ENCODE data around the gene RAB3C. TPM values are rescaled to one million over a fixed set of nuclear protein-coding genes. Genes with fewer than 3 reads are reported as not detected.
"Not testable (repeated sequence)": the region's sequence is repeated elsewhere in the genome, so short reads cannot be mapped to it uniquely, and the experiment has no call there.

Gene RAB3C
- total RNA-seq, 3 donors from 2014 or later, result 0.29 to 6.1 (median 2.6) TPM

DNA sequence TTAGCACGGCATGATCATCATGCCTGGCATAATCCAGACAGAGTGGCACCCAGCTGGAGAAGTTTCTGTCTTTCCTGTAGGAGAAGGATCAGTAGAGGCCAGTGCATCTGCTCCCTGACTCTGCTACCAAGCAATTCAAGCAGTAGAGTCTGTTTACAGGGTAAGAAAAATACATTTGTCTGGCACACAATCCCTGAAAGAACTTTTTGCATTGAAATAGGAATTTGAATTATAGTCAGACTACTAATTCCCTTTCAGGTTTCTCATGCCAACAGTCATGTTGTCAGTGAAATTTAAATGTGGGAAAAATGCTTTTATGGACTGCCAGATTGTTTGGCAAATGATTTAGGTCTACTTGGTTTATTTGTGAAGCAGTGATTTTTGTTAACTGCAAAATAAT is 125.6 kb downstream of the RAB3C start:
- TF ChIP-seq POLR2A (IDR thresholded peaks at IDR 0.05) (no peak), POLR2AphosphoS5 (IDR thresholded peaks at IDR 0.05) (no peak)
- TF ChIP-seq, protein P1, sequence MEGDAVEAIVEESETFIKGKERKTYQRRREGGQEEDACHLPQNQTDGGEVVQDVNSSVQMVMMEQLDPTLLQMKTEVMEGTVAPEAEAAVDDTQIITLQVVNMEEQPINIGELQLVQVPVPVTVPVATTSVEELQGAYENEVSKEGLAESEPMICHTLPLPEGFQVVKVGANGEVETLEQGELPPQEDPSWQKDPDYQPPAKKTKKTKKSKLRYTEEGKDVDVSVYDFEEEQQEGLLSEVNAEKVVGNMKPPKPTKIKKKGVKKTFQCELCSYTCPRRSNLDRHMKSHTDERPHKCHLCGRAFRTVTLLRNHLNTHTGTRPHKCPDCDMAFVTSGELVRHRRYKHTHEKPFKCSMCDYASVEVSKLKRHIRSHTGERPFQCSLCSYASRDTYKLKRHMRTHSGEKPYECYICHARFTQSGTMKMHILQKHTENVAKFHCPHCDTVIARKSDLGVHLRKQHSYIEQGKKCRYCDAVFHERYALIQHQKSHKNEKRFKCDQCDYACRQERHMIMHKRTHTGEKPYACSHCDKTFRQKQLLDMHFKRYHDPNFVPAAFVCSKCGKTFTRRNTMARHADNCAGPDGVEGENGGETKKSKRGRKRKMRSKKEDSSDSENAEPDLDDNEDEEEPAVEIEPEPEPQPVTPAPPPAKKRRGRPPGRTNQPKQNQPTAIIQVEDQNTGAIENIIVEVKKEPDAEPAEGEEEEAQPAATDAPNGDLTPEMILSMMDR (IDR thresholded peaks at IDR 0.05), result no peak
- H3K27me3 ChIP-seq, result no peaks in the 10 kb centered on the region
- no peak overlapping the region for H3K27ac ChIP-seq
- H3K4me1 ChIP-seq, result no peaks in the 10 kb centered on the region
- DNase-seq (ENCODE audit: low spot score in 2 of 2), result no peak
- intact Hi-C loops (cut with DNase I; ENCODE audit: low total_unique reads), result no loop called here
- no peak overlapping the region for H3K4me3 ChIP-seq
- no peaks in the 10 kb centered on the region for H3K9me3 ChIP-seq
- no peaks in the 10 kb centered on the region for H3K36me3 ChIP-seq

DNA sequence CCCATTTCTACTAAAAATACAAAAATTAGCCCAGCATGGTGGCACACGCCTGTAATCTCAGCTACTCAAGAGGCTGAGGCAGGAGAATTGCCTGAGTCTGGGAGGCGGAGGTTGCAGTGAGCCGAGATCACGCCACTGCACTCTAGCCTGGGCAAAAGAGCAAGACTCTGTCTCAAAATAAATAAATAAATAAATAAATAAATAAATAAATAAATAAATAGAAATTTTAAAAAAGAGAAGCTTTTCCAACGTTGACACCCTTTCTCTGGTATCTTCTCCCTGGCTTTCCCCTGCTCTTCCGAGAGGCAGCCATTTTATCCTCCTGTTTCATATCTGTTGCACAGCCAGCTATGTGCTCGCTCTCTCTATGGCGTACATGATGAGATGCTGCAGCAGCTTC is 127.5 kb downstream of the RAB3C start:
- DNase-seq (ENCODE audit: low spot score in 2 of 2); H3K27ac ChIP-seq; intact Hi-C loops (cut with DNase I; ENCODE audit: low total_unique reads); H3K4me1 ChIP-seq; H3K9me3 ChIP-seq; H3K4me3 ChIP-seq; H3K36me3 ChIP-seq; H3K27me3 ChIP-seq: not testable (repeated sequence)

DNA sequence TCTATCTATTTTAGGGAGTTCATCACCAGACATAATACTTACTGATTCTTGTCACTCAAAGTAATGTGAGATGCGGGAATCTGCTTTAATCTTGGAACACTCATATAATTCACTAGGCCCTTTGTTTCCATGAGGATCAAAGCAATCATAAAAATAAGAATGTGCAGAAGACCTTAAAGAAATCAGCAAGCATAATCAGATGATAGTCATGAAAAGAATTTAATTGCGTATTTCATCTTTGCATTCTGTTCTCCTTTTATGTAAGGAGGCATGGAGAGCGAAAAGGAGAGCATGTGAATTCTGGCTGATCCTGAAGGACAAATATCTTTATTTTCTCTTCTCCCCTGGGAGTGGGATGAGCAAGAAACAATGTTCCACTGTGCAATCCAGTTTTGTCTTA is 128.0 kb downstream of the RAB3C start:
- no peak for TF ChIP-seq POLR2AphosphoS5 (IDR thresholded peaks at IDR 0.05)
- Histone ChIP-seq H3K4me3 (no peak overlapping the region), H3K36me3 (no peaks in the 10 kb centered on the region), H3K9me3 (peaks cover 0 to 4% of the 10 kb centered on the region in 2 donors), H3K27me3 (no peaks in the 10 kb centered on the region), H3K4me1 (no peaks in the 10 kb centered on the region), H3K27ac (no peak overlapping the region)
- DNase-seq (ENCODE audit: low spot score in 2 of 2), result no peak
- intact Hi-C loops (cut with DNase I; ENCODE audit: low total_unique reads), result no loop called here

DNA sequence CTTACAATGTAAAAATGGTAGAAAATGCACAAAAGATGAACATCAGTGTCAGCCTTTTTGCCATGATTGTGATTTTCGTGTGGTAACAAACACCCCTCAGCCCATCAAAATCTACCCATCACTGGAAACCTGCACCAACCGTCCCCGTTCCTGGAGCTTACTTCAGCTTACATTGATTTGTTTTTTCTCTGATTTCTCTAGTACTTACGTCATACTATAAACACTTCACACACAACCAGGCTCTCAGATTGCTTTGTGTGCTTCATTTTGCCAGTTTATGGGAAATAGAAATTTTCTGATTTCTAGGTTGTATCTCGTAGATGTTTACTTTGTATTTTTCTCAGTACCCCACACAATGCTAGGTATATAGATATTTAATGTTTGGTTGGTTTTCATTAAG is 129.1 kb downstream of the RAB3C start:
- Histone ChIP-seq H3K27me3 (no peaks in the 10 kb centered on the region), H3K9me3 (peaks cover 0 to 4% of the 10 kb centered on the region in 2 donors), H3K4me1 (no peaks in the 10 kb centered on the region), H3K4me3 (no peak overlapping the region), H3K27ac (no peak overlapping the region), H3K36me3 (no peaks in the 10 kb centered on the region)
- TF ChIP-seq POLR2AphosphoS5 (IDR thresholded peaks at IDR 0.05), result no peak
- TF ChIP-seq, protein P1 (IDR thresholded peaks at IDR 0.05), result no peak
- TF ChIP-seq POLR2A (IDR thresholded peaks at IDR 0.05), result no peak
- no peak for DNase-seq (ENCODE audit: low spot score in 2 of 2)
- intact Hi-C loops (cut with DNase I; ENCODE audit: low total_unique reads), result no loop called here

DNA sequence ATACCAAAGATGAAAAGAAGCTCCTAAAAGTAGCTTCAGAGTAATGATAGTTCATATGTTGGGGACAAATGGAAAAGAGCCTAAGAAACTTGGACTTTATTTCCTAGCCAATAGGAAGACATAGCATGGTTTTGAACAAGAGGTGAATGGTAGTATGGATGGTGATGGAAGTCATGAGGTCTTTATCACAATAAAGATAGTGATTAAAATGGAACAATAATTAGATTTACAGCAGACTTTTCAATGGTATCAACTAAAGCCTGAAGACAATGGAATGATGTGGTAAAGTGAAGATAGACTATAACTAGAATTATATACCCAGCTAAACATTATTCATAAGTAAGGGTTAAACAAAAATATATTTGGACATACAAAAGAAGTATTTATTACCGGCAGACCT is 131.2 kb downstream of the RAB3C start:
- H3K4me3 ChIP-seq, result no peak overlapping the region
- no peak overlapping the region for H3K27ac ChIP-seq
- no peaks in the 10 kb centered on the region for H3K27me3 ChIP-seq
- H3K9me3 ChIP-seq, result peaks cover 0 to 4% of the 10 kb centered on the region in 2 donors
- DNase-seq (ENCODE audit: low spot score in 2 of 2), result no peak
- no peak for TF ChIP-seq POLR2AphosphoS5 (IDR thresholded peaks at IDR 0.05)
- no peak for TF ChIP-seq POLR2A (IDR thresholded peaks at IDR 0.05)
- TF ChIP-seq, protein P1 (IDR thresholded peaks at IDR 0.05), result no peak
- intact Hi-C loops (cut with DNase I; ENCODE audit: low total_unique reads), result no loop called here
- H3K4me1 ChIP-seq, result no peaks in the 10 kb centered on the region
- no peaks in the 10 kb centered on the region for H3K36me3 ChIP-seq

DNA sequence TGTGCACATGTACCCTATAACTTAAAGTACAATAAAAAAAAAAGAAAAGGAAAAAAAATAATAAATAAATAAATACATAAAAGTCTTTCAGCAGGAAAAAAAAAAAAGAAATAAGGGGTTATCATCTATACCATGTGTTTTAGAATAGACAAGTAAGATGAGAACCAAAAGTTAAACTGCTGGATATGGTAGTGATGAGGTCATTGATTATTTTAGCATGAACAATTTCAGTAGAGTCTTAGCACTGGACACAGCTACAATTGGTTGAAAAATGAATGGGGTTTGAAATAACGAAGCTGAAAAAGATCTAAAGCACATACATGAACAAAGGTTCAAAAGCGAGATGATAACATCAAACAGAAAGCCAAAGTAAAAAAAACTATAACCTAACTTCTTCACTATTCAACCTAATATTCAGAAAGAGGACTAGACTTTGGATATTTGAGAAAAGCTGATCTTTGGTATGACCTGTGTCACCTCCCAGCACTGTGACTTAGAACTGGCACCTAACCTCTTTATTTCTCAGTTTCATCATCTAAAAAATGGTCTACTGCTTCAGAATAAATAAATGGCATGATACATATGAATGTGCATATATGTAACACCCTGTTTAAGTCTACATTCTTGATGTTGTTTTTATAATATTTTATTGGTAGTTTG is 133.3 kb downstream of the RAB3C start:
- H3K27me3 ChIP-seq, result no peaks in the 10 kb centered on the region
- TF ChIP-seq, protein P1 (IDR thresholded peaks at IDR 0.05), result no peak
- TF ChIP-seq POLR2AphosphoS5 (IDR thresholded peaks at IDR 0.05) (no peak), POLR2A (IDR thresholded peaks at IDR 0.05) (no peak)
- peaks cover 0 to 4% of the 10 kb centered on the region in 2 donors for H3K9me3 ChIP-seq
- no peaks in the 10 kb centered on the region for H3K4me1 ChIP-seq
- DNase-seq (ENCODE audit: low spot score in 2 of 2), result no peak
- no peak overlapping the region for H3K27ac ChIP-seq
- H3K4me3 ChIP-seq, result no peak overlapping the region
- intact Hi-C loops (cut with DNase I; ENCODE audit: low total_unique reads), result no loop called here
- no peaks in the 10 kb centered on the region for H3K36me3 ChIP-seq

All from breast epithelium (tissue), 4 donors.